ENCODE results near the gene IL20RA. TPM values are rescaled to one million over a fixed set of nuclear protein-coding genes. Genes with fewer than 3 reads are reported as not detected.

The IL20RA gene
- total and polyA plus RNA-seq, 2 experiments from 2014 or later = 2.6 to 3.5 TPM

GRCh38 chr6:137033828-137034227, 10.9 kb downstream of the IL20RA start:
- H4K20me1 ChIP-seq (replicated peaks; ENCODE audit: insufficient read depth) = no peaks in the 10 kb centered on the region
- no peak overlapping the region for H3K4me3 Mint-ChIP-seq
- H3K9me2 ChIP-seq (ENCODE audit: insufficient read depth) = peaks cover 11% of the 10 kb centered on the region; the same call in 1 of the 2 replicates
- peaks cover 1% of the 10 kb centered on the region for H3K27me3 Mint-ChIP-seq (ENCODE audit: insufficient read depth, low read depth, poor library complexity)
- no peaks in the 10 kb centered on the region for H3K27me3 ChIP-seq (ENCODE audit: insufficient read depth)
- no peaks in the 10 kb centered on the region for H3F3A ChIP-seq (replicated peaks; ENCODE audit: low read depth)
- H3K27ac ChIP-seq (ENCODE audit: low read depth) = no peak overlapping the region
- H3K4me1 Mint-ChIP-seq = no peaks in the 10 kb centered on the region
- H3K4me2 ChIP-seq = no peak overlapping the region
- no peaks in the 10 kb centered on the region for H3K36me3 ChIP-seq (ENCODE audit: insufficient read depth)
- TF ChIP-seq NANOG (IDR thresholded peaks at IDR 0.05; ENCODE audit: borderline replicate concordance) = no peak
- no peak for TF ChIP-seq CTCF (conservative IDR thresholded peaks at IDR 0.05; ENCODE audit: low read depth in 2 of 2)
- TF ChIP-seq EZH2phosphoT487 (IDR thresholded peaks at IDR 0.05; ENCODE audit: unreplicated experiment) = no peak
- no peak for TF ChIP-seq ZNF331 (CRISPR knock-in tag; IDR thresholded peaks at IDR 0.05; ENCODE audit: low read depth)
- TF ChIP-seq POLR2AphosphoS5 (IDR thresholded peaks at IDR 0.05; ENCODE audit: low read depth) = no peak
- no peak for TF ChIP-seq STAT1 (IDR thresholded peaks at IDR 0.05; ENCODE audit: unreplicated experiment)
- TF ChIP-seq ZNF114 (CRISPR knock-in tag; IDR thresholded peaks at IDR 0.05) = no peak
- no peak for TF ChIP-seq JUNB (IDR thresholded peaks at IDR 0.05; ENCODE audit: unreplicated experiment)
- no peak for TF ChIP-seq ETS1 (IDR thresholded peaks at IDR 0.05)
- ATAC-seq = no peak
- no peaks in the 10 kb centered on the region for H3K4me1 ChIP-seq (ENCODE audit: insufficient read depth)
- H3K36me3 Mint-ChIP-seq (ENCODE audit: low read depth) = no peaks in the 10 kb centered on the region; the same call in 2 of the 3 replicates
- H3K27ac Mint-ChIP-seq = no peak overlapping the region
- no peak for DNase-seq (ENCODE audit: low spot score)
- no peak overlapping the region for H3K4me3 ChIP-seq
- H3K79me2 ChIP-seq (replicated peaks; ENCODE audit: insufficient read depth) = no peaks in the 10 kb centered on the region
- H3K9me3 Mint-ChIP-seq = no peaks in the 10 kb centered on the region; the same call in 2 of the 3 replicates
- H2AFZ ChIP-seq = no peak overlapping the region

- peaks cover 1% of the 10 kb centered on the region for H3K27me3 Mint-ChIP-seq (ENCODE audit: insufficient read depth, low read depth, poor library complexity)
- H3K27ac Mint-ChIP-seq = no peak overlapping the region
- peaks cover 11% of the 10 kb centered on the region; the same call in 1 of the 2 replicates for H3K9me2 ChIP-seq (ENCODE audit: insufficient read depth)
- no peaks in the 10 kb centered on the region; the same call in 2 of the 3 replicates for H3K9me3 Mint-ChIP-seq
- no peak overlapping the region for H3K4me2 ChIP-seq
- H2AFZ ChIP-seq = no peak overlapping the region
- no peaks in the 10 kb centered on the region for H3K79me2 ChIP-seq (replicated peaks; ENCODE audit: insufficient read depth)
- H3K36me3 ChIP-seq (ENCODE audit: insufficient read depth) = no peaks in the 10 kb centered on the region
- H3K4me3 ChIP-seq = no peak overlapping the region
- H3K27ac ChIP-seq (ENCODE audit: low read depth) = no peak overlapping the region
- H3K4me3 Mint-ChIP-seq = no peak overlapping the region
- no peaks in the 10 kb centered on the region; the same call in 2 of the 3 replicates for H3K36me3 Mint-ChIP-seq (ENCODE audit: low read depth)
- no peaks in the 10 kb centered on the region for H4K20me1 ChIP-seq (replicated peaks; ENCODE audit: insufficient read depth)
- DNase-seq (ENCODE audit: low spot score) (no peak), ATAC-seq (no peak)
- H3K4me1 Mint-ChIP-seq = no peaks in the 10 kb centered on the region
- H3K27me3 ChIP-seq (ENCODE audit: insufficient read depth) = no peaks in the 10 kb centered on the region
- no peaks in the 10 kb centered on the region for H3K4me1 ChIP-seq (ENCODE audit: insufficient read depth)
- H3F3A ChIP-seq (replicated peaks; ENCODE audit: low read depth) = no peaks in the 10 kb centered on the region
- no peak for TF ChIP-seq ZNF462 (CRISPR knock-in tag; IDR thresholded peaks at IDR 0.05)
- no peak for TF ChIP-seq ZNF331 (CRISPR knock-in tag; IDR thresholded peaks at IDR 0.05; ENCODE audit: low read depth)
Measured at GRCh38 chr6:137031122-137031521, 13.6 kb downstream of the IL20RA start.
